ENCODE measurements around the gene ACSF3. TPM values are rescaled to one million over a fixed set of nuclear protein-coding genes. Genes with fewer than 3 reads are reported as not detected.

ACSF3 gene
- total and polyA plus RNA-seq, 2 of the 4 experiments (the other 2 are of a cell fraction): 9.5 to 14.2 TPM

- H3K4me2 ChIP-seq (ENCODE audit: low read depth, low read length): no peak overlapping the region
- H3K9ac ChIP-seq (ENCODE audit: low read depth, low read length): no peak overlapping the region
- dilution Hi-C loops (cut with HindIII; ENCODE audit: low sequenced_read_pairs, unreplicated experiment) (no loop called here), intact Hi-C loops (cut with micrococcal nuclease) (no loop called here), in situ Hi-C loops (cut with MboI; ENCODE audit: low sequenced_read_pairs) (no loop called here)
- ATAC-seq (ENCODE audit: low read depth): no peak
- H3K27ac ChIP-seq (ENCODE audit: insufficient read depth, low read length): no peak overlapping the region
- H3K56ac ChIP-seq (ENCODE audit: extremely low read depth, insufficient read depth, low read length): no peak overlapping the region
- no peak overlapping the region for H2AK9ac ChIP-seq (replicated peaks; ENCODE audit: low read depth, low read length, poor library complexity)
- no peaks in the 10 kb centered on the region for H3K27me3 ChIP-seq (ENCODE audit: control insufficient read depth, insufficient read depth, low read length)
- no peak overlapping the region for H2BK20ac ChIP-seq (ENCODE audit: low read depth, low read length)
- peak overlapping the region; percentile 32 for H2AFZ ChIP-seq (replicated peaks; ENCODE audit: low read length, poor library complexity)
- H3K36me3 ChIP-seq (ENCODE audit: control insufficient read depth, insufficient read depth, low read length): peaks cover 46% of the 10 kb centered on the region
- H4K91ac ChIP-seq (ENCODE audit: insufficient read depth, low read depth, low read length): no peak overlapping the region
- 94% methylated on average over 9 of the region's 12 CpGs; no CpG with 5 or more reads in 1 of the 2 experiments for WGBS, 2 experiments (ENCODE audit: extremely low coverage in 2 of 2, insufficient read length in 1 of 2)
- peaks cover 3 to 5% of the 10 kb centered on the region in 2 experiments; a peak in 2 of 4 replicates for H3K79me1 ChIP-seq (ENCODE audit: low read depth in 1 of 2, low read length in 2 of 2)
- no peak overlapping the region for H2AK5ac ChIP-seq (ENCODE audit: low read depth, low read length)
- no peak overlapping the region for H2BK15ac ChIP-seq (ENCODE audit: low read depth, low read length)
- BruUV-seq (replicated peaks): no TSS peak
- H3K4me1 ChIP-seq (ENCODE audit: control insufficient read depth, insufficient read depth, low read length): no peaks in the 10 kb centered on the region
- no peak overlapping the region for H3K4me3 ChIP-seq (ENCODE audit: insufficient read depth, low read depth, low read length)
- no peak overlapping the region for H3K18ac ChIP-seq (ENCODE audit: low read depth, low read length)
- no peak overlapping the region for H3K4ac ChIP-seq (ENCODE audit: low read depth, low read length)
- no peak for DNase-seq
- H4K8ac ChIP-seq (ENCODE audit: low read depth in 2 of 2, low read length in 2 of 2): no peak overlapping the region
- CTCF ChIA-PET: no interaction called here
- no peak overlapping the region for H3K23ac ChIP-seq (ENCODE audit: low read depth, low read length)
- TF ChIP-seq RCOR1 (IDR thresholded peaks at IDR 0.05; ENCODE audit: insufficient replicate concordance, low read length): no peak
- no peak for TF ChIP-seq BHLHE40 (IDR thresholded peaks at IDR 0.05; ENCODE audit: low read depth, low read length)
- no peak for TF ChIP-seq FOS (IDR thresholded peaks at IDR 0.05; ENCODE audit: low read depth, low read length)
- TF ChIP-seq CHD1 (IDR thresholded peaks at IDR 0.05; ENCODE audit: low read depth, low read length): no peak
- TF ChIP-seq MAZ (IDR thresholded peaks at IDR 0.05; ENCODE audit: borderline replicate concordance, low read depth, low read length): no peak
- no peaks in the 10 kb centered on the region; the same call in 1 of the 2 replicates for H4K20me1 ChIP-seq (ENCODE audit: insufficient read depth, low read length)
- H3K14ac ChIP-seq (replicated peaks; ENCODE audit: low read depth, low read length): no peak overlapping the region
- POLR2A ChIA-PET (ENCODE audit: unreplicated experiment): no interaction called here
- H2BK5ac ChIP-seq (ENCODE audit: low read depth, low read length, poor library complexity, severe bottlenecking): no peak overlapping the region
- H3K9me1 ChIP-seq (ENCODE audit: insufficient read depth, low read length): peaks cover 8% of the 10 kb centered on the region
- peaks cover 2% of the 10 kb centered on the region for H3K9me3 ChIP-seq (ENCODE audit: control insufficient read depth, insufficient read depth, low read length)
- no peak overlapping the region for H2BK120ac ChIP-seq (ENCODE audit: low read depth, low read length)
- H4K5ac ChIP-seq (ENCODE audit: low read depth, low read length): no peak overlapping the region
Observed at GRCh38 chr16:89123831-89124100, 30.1 kb downstream of the ACSF3 start.
